Adrenal gland (tissue), 5 donors: Measurements from ENCODE around the gene SRRM2.

ENCODE experiments used
- CTCF ChIP-seq, 6 experiments: fragments of 450-650 bp in 4 of 6; fragments of 200-600 bp in 2 of 6; sonication (generic) in 1 of 6; IDR thresholded peaks; 1 replicate in 5 of 6; 2 replicates in 1 of 6; pipeline versions ENCODE4 v1.5.1 to v1.8.0; 2016 to 2021; ENCODE audit warnings: antibody characterized with exemption in 6 of 6, mild to moderate bottlenecking in 2 of 6, moderate library complexity in 1 of 6
- POLR2A ChIP-seq, 2 donors: fragments of 450-650 bp; IDR thresholded peaks; one replicate each; pipeline ENCODE4 v1.6.1; 2017; ENCODE audit warnings: antibody characterized with exemption in 2 of 2, mild to moderate bottlenecking in 2 of 2, moderate library complexity in 1 of 2
- donor health status: DM: no; HTN: no; CAD: no.

DNA sequence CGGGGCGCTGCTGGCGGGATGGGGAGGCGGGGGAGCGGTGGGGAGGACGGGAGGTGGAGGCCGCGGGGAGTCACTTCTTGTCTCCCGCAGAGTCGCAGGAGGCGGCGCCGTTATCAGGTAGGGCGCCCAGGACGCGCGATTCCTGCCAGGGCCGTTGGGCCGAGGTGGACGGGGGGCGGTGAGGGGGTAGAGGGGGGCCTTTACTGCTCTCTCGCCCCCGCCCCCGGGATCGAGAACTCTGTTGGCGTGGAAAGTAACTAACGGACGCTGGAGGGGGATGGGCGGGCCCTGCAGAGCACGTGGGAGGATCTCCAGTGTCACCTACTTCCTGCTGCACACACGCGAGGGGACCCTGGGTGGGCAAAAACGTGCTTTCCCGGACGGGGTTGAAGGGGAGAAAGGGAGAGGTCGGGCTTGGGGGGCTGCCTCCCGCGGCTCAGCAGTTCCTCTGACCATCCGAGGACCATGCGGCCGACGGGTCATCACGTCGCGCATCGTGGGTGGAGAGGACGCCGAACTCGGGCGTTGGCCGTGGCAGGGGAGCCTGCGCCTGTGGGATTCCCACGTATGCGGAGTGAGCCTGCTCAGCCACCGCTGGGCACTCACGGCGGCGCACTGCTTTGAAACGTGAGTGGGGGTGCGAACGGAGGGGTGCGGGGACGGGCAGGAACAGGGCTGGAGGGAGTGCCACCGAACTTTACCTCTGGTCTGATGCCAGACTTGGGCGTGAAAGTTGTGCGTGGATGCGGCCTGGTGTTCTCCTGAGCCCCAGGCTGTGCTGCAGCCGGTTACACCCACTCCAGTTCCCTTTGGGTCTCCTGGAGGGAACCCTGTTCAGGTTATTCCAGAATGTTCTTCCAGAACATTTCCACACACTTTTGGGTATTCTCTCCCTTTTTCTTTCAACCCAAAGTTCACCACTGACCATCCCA, 65.2 kb downstream of the SRRM2 start:
- TF ChIP-seq CTCF (IDR thresholded peaks at IDR 0.05) (no peak), POLR2A (IDR thresholded peaks at IDR 0.05) (no peak)
